Measurements from ENCODE around the gene P4HB. TPM values are rescaled to one million over a fixed set of nuclear protein-coding genes. Genes with fewer than 3 reads are reported as not detected.

The P4HB gene
- total and polyA plus RNA-seq, 2 donors (not counting 1 experiment from before 2014, with no cell fraction given), result 37.4 to 191 TPM

GRCh38 chr17:81878294-81878693 is 18.0 kb upstream of the P4HB start:
- Histone ChIP-seq H4K20me1 (ENCODE audit: control insufficient read depth, insufficient read depth, low read length, poor library complexity, severe bottlenecking) (no peaks in the 10 kb centered on the region), H2AFZ (ENCODE audit: insufficient read depth, low read depth, low read length, poor library complexity, severe bottlenecking) (no peak overlapping the region), H3K27me3 (replicated peaks in 1 of 4; ENCODE audit: control extremely low read depth in 1 of 4, control insufficient read depth in 3 of 4, insufficient read depth in 4 of 4, low read length in 3 of 4) (no peaks in the 10 kb centered on the region), H3K4me3 (ENCODE audit: control extremely low read depth in 1 of 5, extremely low read depth in 1 of 5, insufficient read depth in 1 of 5, low read depth in 2 of 5, low read length in 4 of 5) (no peak overlapping the region), H3K79me2 (ENCODE audit: control insufficient read depth, insufficient read depth, low read length) (peaks cover 24% of the 10 kb centered on the region), H3K27ac (ENCODE audit: low read length in 2 of 2) (no peak overlapping the region), H3K36me3 (replicated peaks in 1 of 2; ENCODE audit: control extremely low read depth in 1 of 2, control insufficient read depth in 1 of 2, extremely low read depth in 1 of 2, insufficient read depth in 2 of 2, low read length in 1 of 2) (peaks cover 0 to 14% of the 10 kb centered on the region in 2 experiments), H3K9ac (ENCODE audit: low read length) (no peak overlapping the region), H3K4me1 (ENCODE audit: control insufficient read depth in 2 of 2, insufficient read depth in 2 of 2, low read length in 2 of 2) (peaks cover 0 to 1% of the 10 kb centered on the region in 2 donors), H3K9me3 (ENCODE audit: control extremely low read depth in 1 of 3, control insufficient read depth in 2 of 3, insufficient read depth in 1 of 3, low read length in 2 of 3) (no peaks in the 10 kb centered on the region), H3K4me2 (replicated peaks; ENCODE audit: low read depth, low read length, poor library complexity, severe bottlenecking) (no peak overlapping the region)
- intact Hi-C loops (cut with micrococcal nuclease), result no loop called here
- Mint-ChIP-seq H3K4me3 (no peak overlapping the region), H3K9me3 (ENCODE audit: insufficient read depth) (no peaks in the 10 kb centered on the region), H3K27me3 (no peaks in the 10 kb centered on the region), H3K27ac (no peak overlapping the region), H3K4me1 (peaks cover 3% of the 10 kb centered on the region)
- CTCF ChIA-PET, result no interaction called here
- TF ChIP-seq EZH2 (IDR thresholded peaks at IDR 0.05; ENCODE audit: borderline replicate concordance, insufficient read depth, low read depth, low read length, poor library complexity, severe bottlenecking) (no peak), CTCF (IDR thresholded peaks at IDR 0.05) (no peak)
- 100% methylated on average over 1 of the region's 3 CpGs for WGBS (ENCODE audit: insufficient coverage)
- POLR2A ChIA-PET, result no interaction called here
- ATAC-seq (ENCODE audit: low read depth), result no peak
- DNase-seq, result no peak

GRCh38 chr17:81877569-81877968 is 17.2 kb upstream of the P4HB start:
- Mint-ChIP-seq H3K27me3 (no peaks in the 10 kb centered on the region), H3K9me3 (ENCODE audit: insufficient read depth) (no peaks in the 10 kb centered on the region), H3K4me3 (no peak overlapping the region), H3K27ac (no peak overlapping the region), H3K4me1 (peaks cover 8% of the 10 kb centered on the region)
- Histone ChIP-seq H3K4me1 (ENCODE audit: control insufficient read depth in 2 of 2, insufficient read depth in 2 of 2, low read length in 2 of 2) (peaks cover 5 to 9% of the 10 kb centered on the region in 2 donors), H3K9me3 (ENCODE audit: control extremely low read depth in 1 of 3, control insufficient read depth in 2 of 3, insufficient read depth in 1 of 3, low read length in 2 of 3) (no peaks in the 10 kb centered on the region), H3K4me3 (ENCODE audit: control extremely low read depth in 1 of 5, extremely low read depth in 1 of 5, insufficient read depth in 1 of 5, low read depth in 2 of 5, low read length in 4 of 5) (no peak overlapping the region), H3K27me3 (replicated peaks in 1 of 4; ENCODE audit: control extremely low read depth in 1 of 4, control insufficient read depth in 3 of 4, insufficient read depth in 4 of 4, low read length in 3 of 4) (no peaks in the 10 kb centered on the region), H3K9ac (ENCODE audit: low read length) (no peak overlapping the region), H4K20me1 (ENCODE audit: control insufficient read depth, insufficient read depth, low read length, poor library complexity, severe bottlenecking) (no peaks in the 10 kb centered on the region), H3K36me3 (replicated peaks in 1 of 2; ENCODE audit: control extremely low read depth in 1 of 2, control insufficient read depth in 1 of 2, extremely low read depth in 1 of 2, insufficient read depth in 2 of 2, low read length in 1 of 2) (peaks cover 0 to 14% of the 10 kb centered on the region in 2 experiments), H3K4me2 (replicated peaks; ENCODE audit: low read depth, low read length, poor library complexity, severe bottlenecking) (no peak overlapping the region), H3K79me2 (ENCODE audit: control insufficient read depth, insufficient read depth, low read length) (peaks cover 30% of the 10 kb centered on the region), H3K27ac (ENCODE audit: low read length in 2 of 2) (no peak overlapping the region), H2AFZ (ENCODE audit: insufficient read depth, low read depth, low read length, poor library complexity, severe bottlenecking) (no peak overlapping the region)
- ATAC-seq (ENCODE audit: low read depth) (no peak), DNase-seq (no peak)
- POLR2A ChIA-PET, result interaction anchor here (0.7 kb wide), 1 partner anchor 11 kb away, joined by 4 read pairs; no protein-coding TSS in a partner anchor
- intact Hi-C loops (cut with micrococcal nuclease), result no loop called here
- CTCF ChIA-PET, result no interaction called here
- TF ChIP-seq CTCF (IDR thresholded peaks at IDR 0.05) (no peak), EZH2 (IDR thresholded peaks at IDR 0.05; ENCODE audit: borderline replicate concordance, insufficient read depth, low read depth, low read length, poor library complexity, severe bottlenecking) (no peak)
- 100% methylated on average over 3 of the region's 5 CpGs for WGBS (ENCODE audit: insufficient coverage)

Measured in B cell (primary cell).